HEK293 (cell line): ENCODE measurements around the gene WDR75.

Source experiments
- CTCF ChIA-PET: fragments of 350-600 bp; formaldehyde crosslinking; extraction: SDS; loops from one replicate; lab custom pipeline; 2021; ENCODE audit warnings: antibody characterized with exemption; lab: Yijun Ruan, JAX
- POLR2A ChIA-PET: fragments of 300-600 bp; formaldehyde crosslinking; extraction: SDS; loops from one replicate; lab custom pipeline; 2020; ENCODE audit warnings: antibody characterized with exemption, inconsistent platforms; lab: Yijun Ruan, JAX
- H3K27ac ChIP-seq: fragments of 200-500 bp; sonication (Bioruptor generic); 2 replicates; pipeline ENCODE4 v1.5.1; 2014; ENCODE audit warnings: low read depth, low read length, control low read depth, inconsistent platforms; ENCODE audit errors: extremely low read depth
- H3K36me3 ChIP-seq, 2 experiments: fragments of 200-500 bp in 1 of 2; sonication (Bioruptor generic) in 1 of 2; 1 replicate in 1 of 2; 2 replicates in 1 of 2; pipeline ENCODE4 v1.5.1; 2014 to 2017; ENCODE audit warnings: inconsistent platforms in 2 of 2, low read length in 2 of 2; ENCODE audit not compliant: control insufficient read depth in 2 of 2, insufficient read depth in 1 of 2
- H3K4me1 ChIP-seq: fragments of 200-500 bp; sonication (Bioruptor generic); 2 replicates; pipeline ENCODE4 v1.5.1; 2014; ENCODE audit warnings: mild to moderate bottlenecking, low read length, inconsistent platforms; ENCODE audit not compliant: control insufficient read depth, insufficient read depth
- H3K4me3 ChIP-seq: 2 replicates; pipeline ENCODE4 v1.5.1; 2011; ENCODE audit warnings: low read depth, mild to moderate bottlenecking, control low read depth, low read length, moderate library complexity
- H3K9me3 ChIP-seq: fragments of 200-500 bp; sonication (Bioruptor generic); 2 replicates; pipeline ENCODE4 v1.5.1; 2014; ENCODE audit warnings: low read depth, low read length, inconsistent platforms; ENCODE audit not compliant: control insufficient read depth, insufficient read depth
- CTCF ChIP-seq: fragments of 450-650 bp; formaldehyde crosslinking; IDR thresholded peaks from 2 replicates; pipeline ENCODE4 v1.5.1; 2016; ENCODE audit warnings: missing biosample characterization, missing genetic modification characterization
- PRDM2 ChIP-seq: fragments of 450-650 bp; formaldehyde crosslinking; IDR thresholded peaks from 2 replicates; pipeline ENCODE4 v1.5.1; 2016; ENCODE audit warnings: missing biosample characterization, missing genetic modification characterization, borderline replicate concordance
- REPIN1 ChIP-seq: fragments of 450-650 bp; formaldehyde crosslinking; IDR thresholded peaks from 2 replicates; pipeline ENCODE4 v1.5.1; 2017; ENCODE audit warnings: missing biosample characterization, missing genetic modification characterization, low read depth
- REST ChIP-seq: fragments of 450-650 bp; formaldehyde crosslinking; IDR thresholded peaks from 2 replicates; pipeline ENCODE4 v1.5.1; 2016; ENCODE audit warnings: missing biosample characterization, missing genetic modification characterization
- ZBTB21 ChIP-seq: fragments of 450-650 bp; formaldehyde crosslinking; IDR thresholded peaks from 2 replicates; pipeline ENCODE4 v1.5.1; 2017; ENCODE audit warnings: missing biosample characterization, missing genetic modification characterization
- ZBTB48 ChIP-seq: fragments of 450-650 bp; formaldehyde crosslinking; IDR thresholded peaks from 2 replicates; pipeline ENCODE4 v1.5.1; 2016; ENCODE audit warnings: missing biosample characterization, missing genetic modification characterization
- ZNF155 ChIP-seq: fragments of 450-650 bp; formaldehyde crosslinking; IDR thresholded peaks from 2 replicates; pipeline ENCODE4 v1.5.1; 2016; ENCODE audit warnings: missing biosample characterization, missing genetic modification characterization
- ZNF16 ChIP-seq: fragments of 450-650 bp; formaldehyde crosslinking; IDR thresholded peaks from 2 replicates; pipeline ENCODE4 v1.5.1; 2016; ENCODE audit warnings: low read depth, missing biosample characterization, missing genetic modification characterization
- ZNF202 ChIP-seq: fragments of 450-650 bp; formaldehyde crosslinking; IDR thresholded peaks from 2 replicates; pipeline ENCODE4 v1.5.1; 2016; ENCODE audit warnings: missing biosample characterization, missing genetic modification characterization, borderline replicate concordance
- ZNF433 ChIP-seq: fragments of 450-650 bp; formaldehyde crosslinking; IDR thresholded peaks from 2 replicates; pipeline ENCODE4 v1.5.1; 2016; ENCODE audit warnings: missing biosample characterization, missing genetic modification characterization, low read depth
- ZNF501 ChIP-seq: fragments of 450-650 bp; formaldehyde crosslinking; IDR thresholded peaks from 2 replicates; pipeline ENCODE4 v1.5.1; 2016; ENCODE audit warnings: missing biosample characterization, missing genetic modification characterization
- ZNF548 ChIP-seq: fragments of 450-650 bp; formaldehyde crosslinking; IDR thresholded peaks from 2 replicates; pipeline ENCODE4 v1.5.1; 2016; ENCODE audit warnings: missing biosample characterization, missing genetic modification characterization
- ZNF571 ChIP-seq: fragments of 450-650 bp; formaldehyde crosslinking; IDR thresholded peaks from 2 replicates; pipeline ENCODE4 v1.5.0; 2017; ENCODE audit warnings: missing biosample characterization, missing genetic modification characterization
- ZNF626 ChIP-seq: fragments of 450-650 bp; sonication (Bioruptor Pico); formaldehyde crosslinking; IDR thresholded peaks from 2 replicates; pipeline ENCODE4 v1.5.1; 2018; ENCODE audit warnings: missing biosample characterization, missing genetic modification characterization, inconsistent platforms
- ZNF645 ChIP-seq: fragments of 450-650 bp; formaldehyde crosslinking; IDR thresholded peaks from 2 replicates; pipeline ENCODE4; 2016; ENCODE audit warnings: missing biosample characterization, missing genetic modification characterization
- ZNF692 ChIP-seq: fragments of 450-650 bp; formaldehyde crosslinking; IDR thresholded peaks from 2 replicates; pipeline ENCODE4 v1.5.1; 2016; ENCODE audit warnings: missing biosample characterization, missing genetic modification characterization
- ZNF747 ChIP-seq: fragments of 450-650 bp; formaldehyde crosslinking; IDR thresholded peaks from 2 replicates; pipeline ENCODE4 v1.5.1; 2016; ENCODE audit warnings: missing biosample characterization, missing genetic modification characterization

The WDR75 gene

GRCh38 chr2:189499137-189499536 lies 57.9 kb downstream of the WDR75 start:
- Histone ChIP-seq H3K4me3 (no peak overlapping the region), H3K9me3 (no peaks in the 10 kb centered on the region), H3K4me1 (no peaks in the 10 kb centered on the region), H3K27ac (no peak overlapping the region), H3K36me3 (no peaks in the 10 kb centered on the region)
- ChIA-PET CTCF (no interaction called here), POLR2A (no interaction called here)
- TF ChIP-seq ZNF202 (tag by site-specific recombination) (no peak), ZNF16 (tag by site-specific recombination) (no peak), CTCF (tag by site-specific recombination) (no peak), ZBTB21 (tag by site-specific recombination) (no peak), REST (no peak), ZNF548 (tag by site-specific recombination) (no peak), ZNF645 (tag by site-specific recombination) (no peak), ZBTB48 (tag by site-specific recombination) (no peak), ZNF155 (no peak), REPIN1 (tag by site-specific recombination) (no peak), ZNF626 (tag by site-specific recombination) (no peak), ZNF501 (tag by site-specific recombination) (no peak), ZNF571 (no peak), ZNF433 (tag by site-specific recombination) (no peak), ZNF747 (no peak), PRDM2 (no peak), ZNF692 (no peak)
